ENCODE measurements around the gene DMRT1. TPM values are rescaled to one million over a fixed set of nuclear protein-coding genes. Genes with fewer than 3 reads are reported as not detected.

DMRT1 gene
- total RNA-seq, 1 experiment from 2014 or later = not detected

- Histone ChIP-seq H3K4me3 (ENCODE audit: low read depth, low read length, poor library complexity, severe bottlenecking) (no peak overlapping the region), H3K4me1 (ENCODE audit: insufficient read depth, low read length, poor library complexity, severe bottlenecking) (no peaks in the 10 kb centered on the region), H3K36me3 (ENCODE audit: insufficient read depth, low read length, poor library complexity, severe bottlenecking) (no peaks in the 10 kb centered on the region), H3K27ac (ENCODE audit: low read depth, low read length, poor library complexity, severe bottlenecking) (no peak overlapping the region), H3K9me3 (ENCODE audit: low read depth, low read length, poor library complexity, severe bottlenecking) (no peaks in the 10 kb centered on the region), H3K27me3 (replicated peaks; ENCODE audit: insufficient read depth, low read depth, low read length, poor library complexity) (peaks cover 100% of the 10 kb centered on the region)
- DNase-seq (ENCODE audit: low spot score) = no peak
- TF ChIP-seq EZH2 (IDR thresholded peaks at IDR 0.05; ENCODE audit: borderline replicate concordance, low read depth, low read length, poor library complexity, severe bottlenecking) (no peak), CTCF (conservative IDR thresholded peaks at IDR 0.05; ENCODE audit: low read depth, low read length) (no peak)
- intact Hi-C loops (cut with micrococcal nuclease; ENCODE audit: unreplicated experiment) = no loop called here
- no TSS peak for BruUV-seq (replicated peaks)
- ChIA-PET POLR2A (ENCODE audit: low non-redundant PET) (no interaction called here), CTCF (no interaction called here)
Observed at GRCh38 chr9:971901-972500, 130.5 kb downstream of the DMRT1 start.

- no peaks in the 10 kb centered on the region for H3K4me1 ChIP-seq (ENCODE audit: insufficient read depth, low read length, poor library complexity, severe bottlenecking)
- H3K27me3 ChIP-seq (replicated peaks; ENCODE audit: insufficient read depth, low read depth, low read length, poor library complexity) = peaks cover 99% of the 10 kb centered on the region
- no peaks in the 10 kb centered on the region for H3K9me3 ChIP-seq (ENCODE audit: low read depth, low read length, poor library complexity, severe bottlenecking)
- no peak overlapping the region for H3K27ac ChIP-seq (ENCODE audit: low read depth, low read length, poor library complexity, severe bottlenecking)
- BruUV-seq (replicated peaks) = no TSS peak
- ChIA-PET POLR2A (ENCODE audit: low non-redundant PET) (no interaction called here), CTCF (no interaction called here)
- no peak for DNase-seq (ENCODE audit: low spot score)
- no peak overlapping the region for H3K4me3 ChIP-seq (ENCODE audit: low read depth, low read length, poor library complexity, severe bottlenecking)
- TF ChIP-seq CTCF (conservative IDR thresholded peaks at IDR 0.05; ENCODE audit: low read depth, low read length) = no peak
- TF ChIP-seq EZH2 (IDR thresholded peaks at IDR 0.05; ENCODE audit: borderline replicate concordance, low read depth, low read length, poor library complexity, severe bottlenecking) = peak; percentile 75
- no peaks in the 10 kb centered on the region for H3K36me3 ChIP-seq (ENCODE audit: insufficient read depth, low read length, poor library complexity, severe bottlenecking)
- intact Hi-C loops (cut with micrococcal nuclease; ENCODE audit: unreplicated experiment) = no loop called here
Observed at GRCh38 chr9:972501-973294, 131.2 kb downstream of the DMRT1 start.

DNA sequence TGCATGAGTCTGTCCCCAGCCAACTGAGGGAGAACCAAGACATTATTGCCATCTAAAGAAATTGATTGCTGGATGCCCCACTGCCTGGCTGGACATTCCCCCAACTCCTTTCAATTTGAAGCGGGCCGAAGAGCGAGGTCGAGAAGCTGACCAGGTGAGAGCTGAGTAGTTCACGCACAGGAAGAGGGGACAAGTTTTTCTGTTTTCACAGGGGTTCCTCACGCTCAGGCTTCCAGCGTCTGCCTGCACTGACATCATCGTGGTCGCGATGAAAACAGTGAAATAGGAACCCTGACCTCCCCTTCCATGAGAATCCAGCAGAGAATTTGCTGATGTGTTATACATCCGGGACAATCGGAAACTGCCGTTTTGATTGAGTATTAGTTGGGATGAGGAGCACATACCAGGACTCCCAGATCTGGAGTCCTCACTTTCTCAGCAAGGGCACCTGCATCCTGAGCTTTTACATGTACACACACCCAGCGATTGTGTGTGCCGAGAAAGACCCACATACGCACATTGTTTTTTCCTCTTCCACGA lies 131.9 kb downstream of the DMRT1 start:
- no peaks in the 10 kb centered on the region for H3K36me3 ChIP-seq (ENCODE audit: insufficient read depth, low read length, poor library complexity, severe bottlenecking)
- ChIA-PET CTCF (no interaction called here), POLR2A (ENCODE audit: low non-redundant PET) (interaction anchor here (0.6 kb wide), 1 partner anchor 76 kb away, joined by 3 read pairs; no protein-coding TSS in a partner anchor)
- no peak for DNase-seq (ENCODE audit: low spot score)
- H3K4me1 ChIP-seq (ENCODE audit: insufficient read depth, low read length, poor library complexity, severe bottlenecking) = no peaks in the 10 kb centered on the region
- no peak overlapping the region for H3K27ac ChIP-seq (ENCODE audit: low read depth, low read length, poor library complexity, severe bottlenecking)
- intact Hi-C loops (cut with micrococcal nuclease; ENCODE audit: unreplicated experiment) = no loop called here
- BruUV-seq (replicated peaks) = no TSS peak
- H3K27me3 ChIP-seq (replicated peaks; ENCODE audit: insufficient read depth, low read depth, low read length, poor library complexity) = peaks cover 99% of the 10 kb centered on the region
- no peaks in the 10 kb centered on the region for H3K9me3 ChIP-seq (ENCODE audit: low read depth, low read length, poor library complexity, severe bottlenecking)
- no peak overlapping the region for H3K4me3 ChIP-seq (ENCODE audit: low read depth, low read length, poor library complexity, severe bottlenecking)
- no peak for TF ChIP-seq CTCF (conservative IDR thresholded peaks at IDR 0.05; ENCODE audit: low read depth, low read length)
- no peak for TF ChIP-seq EZH2 (IDR thresholded peaks at IDR 0.05; ENCODE audit: borderline replicate concordance, low read depth, low read length, poor library complexity, severe bottlenecking)

Data from A673 (cell line).